Loucy (cell line): ENCODE results near the gene TMEM203.

Experiments used
- H2AFZ ChIP-seq: fragments of 200-600 bp; sonication (generic); 2 replicates; pipeline ENCODE4 v1.6.0; 2016; ENCODE audit warnings: antibody characterized with exemption, mild to moderate bottlenecking, low read length, moderate library complexity
- H3F3A ChIP-seq: fragments of 200-600 bp; 2 replicates; pipeline ENCODE4 v1.6.0; 2016; ENCODE audit warnings: antibody characterized with exemption, low read depth, mild to moderate bottlenecking
- H3K27me3 ChIP-seq: fragments of 200-600 bp; sonication (generic); 2 replicates; pipeline ENCODE4 v1.6.1; 2014; ENCODE audit warnings: low read length, mild to moderate bottlenecking; ENCODE audit not compliant: insufficient read depth, poor library complexity, severe bottlenecking
- H3K36me3 ChIP-seq: fragments of 200-600 bp; sonication (generic); 2 replicates; pipeline ENCODE4 v1.6.1; 2016; ENCODE audit warnings: low read length; ENCODE audit not compliant: insufficient read depth
- H3K4me1 ChIP-seq: fragments of 200-600 bp; sonication (generic); 2 replicates; pipeline ENCODE4 v1.5.1; 2014; ENCODE audit warnings: low read length, mild to moderate bottlenecking; ENCODE audit not compliant: insufficient read depth, poor library complexity, severe bottlenecking
- H3K4me2 ChIP-seq: fragments of 200-600 bp; sonication (generic); 2 replicates; pipeline ENCODE4 v1.6.0; 2014; ENCODE audit warnings: antibody characterized with exemption, low read length, low read depth, mild to moderate bottlenecking; ENCODE audit not compliant: poor library complexity, severe bottlenecking
- H3K4me3 ChIP-seq: fragments of 200-600 bp; sonication (generic); 2 replicates; pipeline ENCODE4 v1.5.1; 2014; ENCODE audit warnings: low read length, mild to moderate bottlenecking, mixed read lengths; ENCODE audit not compliant: poor library complexity, severe bottlenecking
- H3K79me2 ChIP-seq: fragments of 200-600 bp; sonication (generic); 2 replicates; pipeline ENCODE4 v1.6.1; 2014; ENCODE audit warnings: low read length; ENCODE audit not compliant: insufficient read depth
- H3K9ac ChIP-seq: fragments of 200-600 bp; sonication (generic); 2 replicates; pipeline ENCODE4 v1.6.0; 2014; ENCODE audit warnings: mild to moderate bottlenecking, low read depth, low read length, moderate library complexity; ENCODE audit not compliant: poor library complexity, severe bottlenecking
- H3K9me2 ChIP-seq: fragments of 200-600 bp; sonication (generic); replicated peaks from 2 replicates; pipeline ENCODE4 v1.6.1; 2016; ENCODE audit warnings: low read depth, low read length, mixed read lengths
- H3K9me3 ChIP-seq: fragments of 200-600 bp; sonication (generic); 2 replicates; pipeline ENCODE4 v1.6.1; 2014; ENCODE audit warnings: mild to moderate bottlenecking, antibody characterized with exemption, low read length, low read depth; ENCODE audit not compliant: insufficient read depth
- H4K20me1 ChIP-seq: fragments of 200-600 bp; sonication (generic); 2 replicates; pipeline ENCODE4 v1.6.0; 2014; ENCODE audit warnings: antibody characterized with exemption, low read length, mild to moderate bottlenecking; ENCODE audit not compliant: insufficient read depth, poor library complexity, severe bottlenecking
- CTCF ChIP-seq: fragments of 200-600 bp; sonication (generic); conservative IDR thresholded peaks from 2 replicates; pipeline ENCODE4 v1.5.1; 2014; ENCODE audit warnings: mild to moderate bottlenecking, antibody characterized with exemption, low read length
- EZH2phosphoT487 ChIP-seq: fragments of 200-600 bp; IDR thresholded peaks from 2 replicates; pipeline ENCODE4 v1.6.1; 2018; ENCODE audit warnings: antibody characterized with exemption, mild to moderate bottlenecking, moderate library complexity, borderline replicate concordance

TMEM203 gene

GRCh38 chr9:137235424-137236237, 30.2 kb upstream of the TMEM203 start:
- peaks cover 25% of the 10 kb centered on the region for H3K4me1 ChIP-seq
- H3F3A ChIP-seq: 0 out of 2 replicates have a peak, but pooled peaks cover 6% of the 10 kb centered on the region
- no peaks in the 10 kb centered on the region for H3K9me2 ChIP-seq
- H4K20me1 ChIP-seq: no peaks in the 10 kb centered on the region
- H2AFZ ChIP-seq: no peak overlapping the region
- H3K4me3 ChIP-seq: no peak overlapping the region
- TF ChIP-seq EZH2phosphoT487: no peak
- TF ChIP-seq CTCF: no peak
- H3K9me3 ChIP-seq: no peaks in the 10 kb centered on the region
- H3K9ac ChIP-seq: peak overlapping the region; percentile 38
- H3K36me3 ChIP-seq: no peaks in the 10 kb centered on the region
- H3K79me2 ChIP-seq: peaks cover 25% of the 10 kb centered on the region; the same call in 1 of the 2 replicates
- H3K4me2 ChIP-seq: peak overlapping the region; percentile 75
- H3K27me3 ChIP-seq: no peaks in the 10 kb centered on the region

- no peaks in the 10 kb centered on the region for H4K20me1 ChIP-seq
- H3K79me2 ChIP-seq: peaks cover 25% of the 10 kb centered on the region; the same call in 1 of the 2 replicates
- H3K4me2 ChIP-seq: no peak overlapping the region
- TF ChIP-seq CTCF: no peak
- no peak for TF ChIP-seq EZH2phosphoT487
- 0 out of 2 replicates have a peak, but pooled peaks cover 1% of the 10 kb centered on the region for H3F3A ChIP-seq
- H3K9me2 ChIP-seq: no peaks in the 10 kb centered on the region
- no peak overlapping the region for H3K9ac ChIP-seq
- H3K4me3 ChIP-seq: no peak overlapping the region
- H2AFZ ChIP-seq: no peak overlapping the region
- H3K27me3 ChIP-seq: no peaks in the 10 kb centered on the region
- peaks cover 25% of the 10 kb centered on the region for H3K4me1 ChIP-seq
- H3K9me3 ChIP-seq: no peaks in the 10 kb centered on the region
- H3K36me3 ChIP-seq: no peaks in the 10 kb centered on the region
Observed at GRCh38 chr9:137234758-137235423, 29.4 kb upstream of the TMEM203 start.

DNA sequence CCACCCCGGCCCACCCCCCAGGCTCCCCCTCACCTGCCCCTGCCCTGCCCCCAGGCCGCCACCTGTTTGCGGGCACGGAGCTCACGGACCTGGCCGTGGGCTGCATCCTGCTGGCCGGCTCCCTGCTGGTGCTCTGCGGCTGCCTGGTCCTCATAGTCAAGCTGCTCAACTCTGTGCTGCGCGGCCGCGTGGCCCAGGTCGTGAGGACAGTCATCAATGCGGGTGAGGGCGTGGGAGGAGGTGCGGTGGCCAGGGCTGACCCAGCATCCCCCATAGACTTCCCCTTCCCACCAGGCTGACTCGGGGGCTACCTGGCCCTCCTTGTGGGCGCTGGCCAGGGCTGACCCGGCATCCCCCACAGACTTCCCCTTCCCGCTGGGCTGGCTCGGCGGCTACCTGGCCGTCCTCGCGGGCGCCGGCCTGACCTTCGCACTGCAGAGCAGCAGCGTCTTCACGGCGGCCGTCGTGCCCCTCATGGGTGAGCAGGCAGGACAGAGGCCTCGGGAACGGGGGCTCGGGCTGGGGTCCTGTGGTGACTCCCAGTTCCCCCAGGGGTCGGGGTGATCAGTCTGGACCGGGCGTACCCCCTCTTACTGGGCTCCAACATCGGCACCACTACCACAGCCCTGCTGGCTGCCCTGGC, 28.7 kb upstream of the TMEM203 start:
- H2AFZ ChIP-seq: no peak overlapping the region
- H3K79me2 ChIP-seq: peaks cover 18% of the 10 kb centered on the region; the same call in 1 of the 2 replicates
- H4K20me1 ChIP-seq: no peaks in the 10 kb centered on the region
- no peak overlapping the region for H3K4me2 ChIP-seq
- H3F3A ChIP-seq: no peaks in the 10 kb centered on the region
- no peaks in the 10 kb centered on the region for H3K27me3 ChIP-seq
- H3K4me1 ChIP-seq: peaks cover 25% of the 10 kb centered on the region
- H3K9ac ChIP-seq: no peak overlapping the region
- H3K9me2 ChIP-seq: no peaks in the 10 kb centered on the region
- TF ChIP-seq CTCF (no peak), EZH2phosphoT487 (no peak)
- H3K4me3 ChIP-seq: no peak overlapping the region
- H3K9me3 ChIP-seq: no peaks in the 10 kb centered on the region
- H3K36me3 ChIP-seq: no peaks in the 10 kb centered on the region
